Endothelial cell of umbilical vein (primary cell): Measurements from ENCODE around the gene HDAC1. TPM values are rescaled to one million over a fixed set of nuclear protein-coding genes. Genes with fewer than 3 reads are reported as not detected.

ENCODE experiments used
- BruUV-seq: library from RNA; stranded (reverse); fragments of 400-500 nt; replicated peaks from 2 replicates; lab custom pipeline; 2021; lab: Mats Ljungman, UMichigan
- CTCF ChIA-PET: fragments of 300-600, 350-600 bp; sonication (Branson Sonifier 250); formaldehyde crosslinking; loops from one replicate; lab custom pipeline; 2021; ENCODE audit warnings: antibody characterized with exemption, inconsistent platforms; lab: Charles Lee
- POLR2A ChIA-PET: fragments of 300-600, 350-600 bp; sonication (Branson Sonifier 250); formaldehyde crosslinking; loops from one replicate; lab custom pipeline; 2021; ENCODE audit warnings: antibody characterized with exemption, inconsistent platforms; lab: Charles Lee
- DNase-seq: peaks from one replicate; pipeline ENCODE4 v3.0.0-alpha.2; 2011; ENCODE audit warnings: low read depth, low spot score
- FAIRE-seq: peaks from 2 replicates; lab custom pipeline; 2011; peaks lifted over from hg19 to GRCh38; lab: Jason Lieb, UNC
- H2AFZ ChIP-seq: 2 replicates; pipeline ENCODE4 v1.6.0; 2012; ENCODE audit warnings: low read depth, low read length, control low read depth, inconsistent platforms
- H3K27ac ChIP-seq: 2 replicates; pipeline ENCODE4 v1.5.1; 2011; ENCODE audit warnings: low read depth, mild to moderate bottlenecking, control low read depth, low read length, moderate library complexity; ENCODE audit not compliant: insufficient read depth
- H3K27me3 ChIP-seq, 2 experiments: 2 replicates each; pipeline versions ENCODE4 v1.6.0 to v1.6.1; 2011; ENCODE audit warnings: low read length in 2 of 2, mixed read lengths in 1 of 2; ENCODE audit not compliant: control insufficient read depth in 2 of 2, insufficient read depth in 2 of 2
- H3K36me3 ChIP-seq, 2 experiments: 2 replicates in 1 of 2; 3 replicates in 1 of 2; pipeline ENCODE4 v1.5.1; 2011; ENCODE audit warnings: low read length in 2 of 2, mild to moderate bottlenecking in 1 of 2, moderate library complexity in 1 of 2; ENCODE audit not compliant: control insufficient read depth in 2 of 2, insufficient read depth in 2 of 2; ENCODE audit errors: extremely low read depth in 1 of 2
- H3K4me1 ChIP-seq: 3 replicates; pipeline ENCODE4 v1.5.1; 2011; ENCODE audit warnings: mild to moderate bottlenecking, low read length; ENCODE audit not compliant: control insufficient read depth, insufficient read depth; ENCODE audit errors: extremely low read depth
- H3K4me2 ChIP-seq: 2 replicates; pipeline ENCODE4 v1.6.1; 2011; ENCODE audit warnings: low read length, control low read depth, mixed read lengths; ENCODE audit not compliant: insufficient read depth
- H3K4me3 ChIP-seq, 3 experiments: fragments of 200-600 bp in 1 of 3; sonication (generic), shearing (Covaris generic) in 1 of 3; replicated peaks in 1 of 3; 2 replicates each; pipeline ENCODE4 v1.5.1; 2011 to 2016; ENCODE audit warnings: control low read depth in 3 of 3, low read length in 3 of 3, mild to moderate bottlenecking in 2 of 3, inconsistent platforms in 1 of 3, low read depth in 1 of 3, moderate library complexity in 1 of 3; ENCODE audit not compliant: insufficient read depth in 1 of 3
- H3K79me2 ChIP-seq: 2 replicates; pipeline ENCODE4 v1.6.0; 2012; ENCODE audit warnings: low read length, inconsistent platforms; ENCODE audit not compliant: control insufficient read depth, insufficient read depth
- H3K9ac ChIP-seq: replicated peaks from 2 replicates; pipeline ENCODE3; 2011; ENCODE audit warnings: low read length, control low read depth; ENCODE audit not compliant: insufficient read depth; ENCODE audit errors: extremely low read depth
- H3K9me1 ChIP-seq: replicated peaks from 3 replicates; pipeline ENCODE4 v1.6.0; 2011; ENCODE audit warnings: mild to moderate bottlenecking, low read length; ENCODE audit not compliant: control insufficient read depth, insufficient read depth; ENCODE audit errors: extremely low read depth
- H3K9me3 ChIP-seq: replicated peaks from 2 replicates; pipeline ENCODE4 v1.5.1; 2012; ENCODE audit warnings: low read length, inconsistent platforms; ENCODE audit not compliant: control insufficient read depth, insufficient read depth
- H4K20me1 ChIP-seq: replicated peaks from 2 replicates; pipeline ENCODE3; 2011; ENCODE audit warnings: mild to moderate bottlenecking, low read length; ENCODE audit not compliant: control insufficient read depth, insufficient read depth; ENCODE audit errors: extremely low read depth
- CTCF ChIP-seq, 2 donors: IDR thresholded peaks; 1 replicate in 1 of 2; 2 replicates in 1 of 2; pipeline ENCODE4 v1.5.1; 2011; ENCODE audit warnings: low read length in 2 of 2, mild to moderate bottlenecking in 2 of 2, moderate library complexity in 2 of 2, control low read depth in 1 of 2, inconsistent platforms in 1 of 2, low read depth in 1 of 2; ENCODE audit not compliant: insufficient read depth in 1 of 2; ENCODE audit errors: extremely low read depth in 1 of 2
- EZH2 ChIP-seq: IDR thresholded peaks from 2 replicates; pipeline ENCODE4 v1.6.1; 2012; ENCODE audit warnings: borderline replicate concordance, low read depth, mild to moderate bottlenecking, moderate library complexity, low read length, inconsistent platforms; ENCODE audit not compliant: severe bottlenecking
- FOS ChIP-seq: IDR thresholded peaks from 2 replicates; pipeline ENCODE4 v1.6.1; 2011; ENCODE audit warnings: mild to moderate bottlenecking, low read length, moderate library complexity, borderline replicate concordance; ENCODE audit not compliant: insufficient read depth
- GATA2 ChIP-seq: IDR thresholded peaks from 2 replicates; pipeline ENCODE4 v1.7.0; 2011; ENCODE audit warnings: low read depth, mild to moderate bottlenecking, moderate library complexity, mixed read lengths, low read length; ENCODE audit not compliant: insufficient read length, insufficient read depth
- JUN ChIP-seq: IDR thresholded peaks from 2 replicates; pipeline ENCODE4 v1.6.1; 2011; ENCODE audit warnings: borderline replicate concordance, low read depth; ENCODE audit not compliant: insufficient read length, insufficient read depth
- MAX ChIP-seq: IDR thresholded peaks from 2 replicates; pipeline ENCODE4 v1.6.1; 2011; ENCODE audit not compliant: insufficient read depth, insufficient read length
- MYC ChIP-seq: IDR thresholded peaks from one replicate; pipeline ENCODE4 v1.6.1; 2011; ENCODE audit warnings: mild to moderate bottlenecking, low read depth, low read length
- POLR2A ChIP-seq: IDR thresholded peaks from 2 replicates; pipeline ENCODE4 v1.6.1; 2012; ENCODE audit warnings: low read depth, mild to moderate bottlenecking, control low read depth, low read length
- POLR2AphosphoS5 ChIP-seq: IDR thresholded peaks from 2 replicates; pipeline ENCODE4 v1.6.1; 2012; ENCODE audit warnings: low read depth, mild to moderate bottlenecking, control low read depth, low read length, moderate library complexity; ENCODE audit not compliant: insufficient read depth
- dilution Hi-C: fragments of 300-500 bp; cut with MboI; formaldehyde crosslinking; loops from one replicate; pipeline ENCODE4 v1.15.0; 2019; ENCODE audit warnings: low sequenced_read_pairs; ENCODE audit not compliant: extremely low pct_ligation_motif_present
- intact Hi-C: fragments of 100-400 bp; cut with micrococcal nuclease; formaldehyde crosslinking; loops from one replicate; pipeline ENCODE4 v1.10.0; 2022
- polyA plus RNA-seq, 4 experiments: library from polyadenylated mRNA; depleted of rRNA in 3 of 4; stranded (reverse) in 3 of 4; unstranded in 1 of 4; fragments of >200 nt; gene quantifications; 2 replicates each; pipeline versions ENCODE4 v1.2.1 to v1.2.3, GENCODE V29; 2011 to 2012; ENCODE audit warnings: missing spikeins in 1 of 4
- total RNA-seq: library from RNA; stranded (reverse); gene quantifications from 2 replicates; pipeline ENCODE4 v1.2.3, GENCODE V29; 2021

HDAC1 gene
- total and polyA plus RNA-seq, 2 donors (not counting 3 experiments of a cell fraction or from before 2014, with no cell fraction given) = 138 to 141 TPM

GRCh38 chr1:32339363-32339978 lies 47.6 kb downstream of the HDAC1 start:
- BruUV-seq = no TSS peak
- peaks cover 4% of the 10 kb centered on the region for H3K4me1 ChIP-seq
- no peaks in the 10 kb centered on the region for H3K27me3 ChIP-seq
- intact Hi-C loops = loop anchor here (5.0 kb wide), 1 partner anchor 117 kb away; the partner anchor contains the start of genes EIF3I and TMEM234
- H3K4me3 ChIP-seq = no peak overlapping the region
- CTCF ChIA-PET = no interaction called here
- H4K20me1 ChIP-seq = no peaks in the 10 kb centered on the region
- H3K9me1 ChIP-seq = no peaks in the 10 kb centered on the region
- no peak overlapping the region for H3K4me2 ChIP-seq
- POLR2A ChIA-PET = no interaction called here
- DNase-seq (no peak), FAIRE-seq (no peak)
- no peak overlapping the region for H2AFZ ChIP-seq
- H3K79me2 ChIP-seq = peaks cover 10% of the 10 kb centered on the region
- TF ChIP-seq MAX (no peak), GATA2 (no peak), EZH2 (no peak), CTCF (IDR thresholded peaks at IDR 0.05; ENCODE audit: extremely low read depth in 1 of 2, insufficient read depth in 1 of 2, low read depth in 1 of 2, low read length in 2 of 2) (no peak), FOS (no peak), JUN (no peak), POLR2AphosphoS5 (no peak), MYC (no peak), POLR2A (no peak)
- dilution Hi-C loops = no loop called here
- H3K9ac ChIP-seq = no peak overlapping the region
- peaks cover 0 to 2% of the 10 kb centered on the region in 2 experiments for H3K36me3 ChIP-seq
- no peak overlapping the region for H3K27ac ChIP-seq
- no peaks in the 10 kb centered on the region for H3K9me3 ChIP-seq
